ENCODE results near the gene ZNF532. TPM values are rescaled to one million over a fixed set of nuclear protein-coding genes. Genes with fewer than 3 reads are reported as not detected.

Gene ZNF532
- total RNA-seq, 1 donor from 2014 or later = 77.1 TPM

DNA sequence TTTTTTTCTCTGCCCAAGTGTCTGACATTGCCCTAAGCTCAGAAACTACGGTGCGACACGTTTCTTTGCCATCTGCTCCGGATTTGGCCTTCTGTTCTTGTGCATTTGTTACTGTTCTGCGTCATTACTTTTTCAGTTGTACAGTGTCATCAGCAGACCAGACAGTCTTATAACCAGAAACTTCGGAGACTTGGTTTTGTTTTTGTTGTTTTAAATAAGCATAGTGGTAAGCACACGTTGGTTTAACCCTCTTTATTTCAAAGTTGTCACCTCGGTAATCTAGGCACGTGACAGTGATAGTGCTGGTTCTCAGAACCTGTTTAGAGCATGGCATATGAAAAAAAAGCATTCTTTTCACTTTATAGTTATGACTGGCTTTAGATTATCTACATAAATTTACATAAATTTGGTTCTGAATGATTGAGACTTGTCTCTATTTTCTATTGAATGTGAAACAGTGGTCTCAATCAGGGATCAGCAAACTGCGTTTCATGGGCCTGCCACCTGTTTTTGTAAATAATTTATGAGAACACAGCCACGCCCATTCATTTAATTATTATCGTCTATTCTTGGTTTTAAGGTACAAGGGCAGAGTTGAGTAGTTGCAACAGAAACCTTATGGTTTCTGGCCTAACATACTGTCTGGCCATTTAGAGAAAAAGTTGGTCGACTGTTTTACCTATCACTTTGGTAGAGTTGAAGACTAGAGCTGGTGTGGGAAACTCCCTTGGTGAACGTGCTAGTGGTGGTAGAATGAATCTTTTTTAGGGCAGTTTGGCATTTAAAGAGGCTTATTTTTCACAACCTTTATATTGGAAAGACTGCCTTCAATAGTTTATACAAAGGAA is 106.5 kb downstream of the ZNF532 start:
- Histone ChIP-seq H3K36me3 (peaks cover 0 to 7% of the 10 kb centered on the region in 2 donors), H3K9me3 (no peaks in the 10 kb centered on the region)
- TF ChIP-seq POLR2AphosphoS5 (IDR thresholded peaks at IDR 0.05; ENCODE audit: insufficient read depth in 1 of 2, low read depth in 1 of 2) (no peak), POLR2A (IDR thresholded peaks at IDR 0.05) (no peak)
- TF ChIP-seq, protein P1, sequence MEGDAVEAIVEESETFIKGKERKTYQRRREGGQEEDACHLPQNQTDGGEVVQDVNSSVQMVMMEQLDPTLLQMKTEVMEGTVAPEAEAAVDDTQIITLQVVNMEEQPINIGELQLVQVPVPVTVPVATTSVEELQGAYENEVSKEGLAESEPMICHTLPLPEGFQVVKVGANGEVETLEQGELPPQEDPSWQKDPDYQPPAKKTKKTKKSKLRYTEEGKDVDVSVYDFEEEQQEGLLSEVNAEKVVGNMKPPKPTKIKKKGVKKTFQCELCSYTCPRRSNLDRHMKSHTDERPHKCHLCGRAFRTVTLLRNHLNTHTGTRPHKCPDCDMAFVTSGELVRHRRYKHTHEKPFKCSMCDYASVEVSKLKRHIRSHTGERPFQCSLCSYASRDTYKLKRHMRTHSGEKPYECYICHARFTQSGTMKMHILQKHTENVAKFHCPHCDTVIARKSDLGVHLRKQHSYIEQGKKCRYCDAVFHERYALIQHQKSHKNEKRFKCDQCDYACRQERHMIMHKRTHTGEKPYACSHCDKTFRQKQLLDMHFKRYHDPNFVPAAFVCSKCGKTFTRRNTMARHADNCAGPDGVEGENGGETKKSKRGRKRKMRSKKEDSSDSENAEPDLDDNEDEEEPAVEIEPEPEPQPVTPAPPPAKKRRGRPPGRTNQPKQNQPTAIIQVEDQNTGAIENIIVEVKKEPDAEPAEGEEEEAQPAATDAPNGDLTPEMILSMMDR (IDR thresholded peaks at IDR 0.05) = no peak

GRCh38 chr18:58975296-58975695 is 110.6 kb downstream of the ZNF532 start:
- Histone ChIP-seq H3K36me3 (peaks cover 0 to 13% of the 10 kb centered on the region in 2 donors), H3K27me3 (no peaks in the 10 kb centered on the region), H3K4me3 (peak overlapping the region in 1 of 2 donors; percentile 1), H3K4me1 (peaks cover 7% of the 10 kb centered on the region), H3K9me3 (no peaks in the 10 kb centered on the region), H3K27ac (no peak overlapping the region)
- no peak for TF ChIP-seq POLR2AphosphoS5 (IDR thresholded peaks at IDR 0.05; ENCODE audit: insufficient read depth in 1 of 2, low read depth in 1 of 2)
- no peak for TF ChIP-seq POLR2A (IDR thresholded peaks at IDR 0.05)
- TF ChIP-seq, protein P1 (IDR thresholded peaks at IDR 0.05) = no peak
- intact Hi-C loops (cut with DNase I) = no loop called here
- no peak for DNase-seq (ENCODE audit: extremely low spot score in 2 of 2)

More for the DNA sequence above, 106.5 kb downstream of the ZNF532 start:
- Histone ChIP-seq H3K27me3 (no peaks in the 10 kb centered on the region), H3K27ac (no peak overlapping the region), H3K4me1 (peaks cover 26% of the 10 kb centered on the region), H3K4me3 (no peak overlapping the region)
- DNase-seq (ENCODE audit: extremely low spot score in 2 of 2) = no peak
- intact Hi-C loops (cut with DNase I) = no loop called here

- peaks cover 0 to 18% of the 10 kb centered on the region in 2 donors for H3K36me3 ChIP-seq
- H3K9me3 ChIP-seq = no peaks in the 10 kb centered on the region
- peak overlapping the region in 1 of 2 donors; percentile 1 for H3K4me3 ChIP-seq
- no peak overlapping the region for H3K27ac ChIP-seq
- H3K27me3 ChIP-seq = no peaks in the 10 kb centered on the region
- no peak for DNase-seq (ENCODE audit: extremely low spot score in 2 of 2)
- TF ChIP-seq POLR2AphosphoS5 (IDR thresholded peaks at IDR 0.05; ENCODE audit: insufficient read depth in 1 of 2, low read depth in 1 of 2) (no peak), POLR2A (IDR thresholded peaks at IDR 0.05) (no peak)
- TF ChIP-seq, protein P1 (IDR thresholded peaks at IDR 0.05) = no peak
- intact Hi-C loops (cut with DNase I) = no loop called here
- H3K4me1 ChIP-seq = peaks cover 7% of the 10 kb centered on the region
Measured at GRCh38 chr18:58975781-58976180, 111.1 kb downstream of the ZNF532 start.

DNA sequence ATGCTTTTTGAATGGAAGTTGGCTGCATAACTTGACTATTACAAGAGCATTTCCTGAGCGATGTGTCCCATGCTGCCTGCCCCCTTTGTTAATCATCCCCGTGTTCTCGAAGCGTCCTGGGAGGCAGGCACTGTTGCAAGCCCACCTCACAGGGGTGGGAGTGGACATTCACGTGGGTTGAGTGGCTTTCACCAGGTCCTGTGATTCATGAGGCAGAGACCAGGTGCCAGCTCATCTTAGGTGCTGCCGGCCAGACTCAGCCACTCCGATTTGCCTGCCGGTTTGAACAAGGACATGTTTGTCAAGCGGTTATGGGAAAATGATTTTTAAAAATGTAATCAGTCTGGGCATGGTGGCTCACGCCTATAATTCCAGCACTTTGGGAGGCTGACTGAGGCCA is 112.5 kb downstream of the ZNF532 start:
- DNase-seq (ENCODE audit: extremely low spot score in 2 of 2) = no peak
- TF ChIP-seq, protein P1 (IDR thresholded peaks at IDR 0.05) = no peak
- no peak for TF ChIP-seq POLR2AphosphoS5 (IDR thresholded peaks at IDR 0.05; ENCODE audit: insufficient read depth in 1 of 2, low read depth in 1 of 2)
- no peak for TF ChIP-seq POLR2A (IDR thresholded peaks at IDR 0.05)
- intact Hi-C loops (cut with DNase I) = no loop called here
- H3K4me3 ChIP-seq = no peak overlapping the region
- H3K27ac ChIP-seq = no peak overlapping the region
- peaks cover 7% of the 10 kb centered on the region for H3K4me1 ChIP-seq
- no peaks in the 10 kb centered on the region for H3K27me3 ChIP-seq
- H3K36me3 ChIP-seq = peaks cover 0 to 31% of the 10 kb centered on the region in 2 donors
- H3K9me3 ChIP-seq = no peaks in the 10 kb centered on the region

DNA sequence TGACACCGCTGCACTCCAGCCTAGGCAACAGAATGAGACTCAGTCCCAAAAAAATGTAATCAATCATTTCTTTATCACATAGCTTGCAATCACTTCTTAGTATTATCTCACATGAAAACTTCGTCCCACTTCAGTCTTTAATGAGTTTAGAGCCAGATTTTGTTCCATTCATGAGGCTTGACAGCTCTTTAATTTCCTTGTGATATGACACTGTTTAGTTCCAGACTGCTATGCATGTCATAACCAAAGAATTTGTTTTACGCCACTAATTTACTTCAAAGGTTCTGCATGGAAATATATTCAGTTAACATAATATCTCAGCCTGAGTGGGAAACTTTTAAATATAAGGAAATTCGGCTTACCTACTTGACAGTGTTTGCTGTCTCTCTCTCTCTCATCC is 113.1 kb downstream of the ZNF532 start:
- DNase-seq (ENCODE audit: extremely low spot score in 2 of 2) = no peak
- Histone ChIP-seq H3K36me3 (peaks cover 0 to 37% of the 10 kb centered on the region in 2 donors), H3K27ac (no peak overlapping the region), H3K9me3 (no peaks in the 10 kb centered on the region), H3K27me3 (no peaks in the 10 kb centered on the region), H3K4me3 (no peak overlapping the region), H3K4me1 (peaks cover 7% of the 10 kb centered on the region)
- TF ChIP-seq POLR2AphosphoS5 (IDR thresholded peaks at IDR 0.05; ENCODE audit: insufficient read depth in 1 of 2, low read depth in 1 of 2) (no peak), POLR2A (IDR thresholded peaks at IDR 0.05) (no peak)
- TF ChIP-seq, protein P1 (IDR thresholded peaks at IDR 0.05) = no peak
- intact Hi-C loops (cut with DNase I) = no loop called here
